Measurements from ENCODE around the gene ZBTB7B. TPM values are rescaled to one million over a fixed set of nuclear protein-coding genes. Genes with fewer than 3 reads are reported as not detected.

ZBTB7B gene
- total and polyA plus RNA-seq, 9 of the 15 experiments (the other 6 are each of a cell fraction or from before 2014, with no cell fraction given) = 0.04 to 46.5 (median 15.2) TPM

GRCh38 chr1:155017041-155017945, 14.7 kb downstream of the ZBTB7B start (continued):
- TF ChIP-seq ATF6 (CRISPR knock-in tag; IDR thresholded peaks at IDR 0.05) (no peak), TEAD1 (CRISPR knock-in tag; IDR thresholded peaks at IDR 0.05) (peak in 1 of 2 experiments; percentile 80; a peak in 2 of 4 replicates), THRAP3 (IDR thresholded peaks at IDR 0.05; ENCODE audit: borderline replicate concordance) (no peak), NCOR1 (IDR thresholded peaks at IDR 0.05) (peak; percentile 67), BRD4 (IDR thresholded peaks at IDR 0.05) (no peak), ZBTB40 (IDR thresholded peaks at IDR 0.05) (no peak), ZBTB40 (CRISPR knock-in tag; IDR thresholded peaks at IDR 0.05) (no peak), ZNF778 (CRISPR knock-in tag; IDR thresholded peaks at IDR 0.05) (no peak), NFYB (IDR thresholded peaks at IDR 0.05; ENCODE audit: extremely low read depth, insufficient read length) (no peak), CC2D1A (IDR thresholded peaks at IDR 0.05) (0 out of 2 replicates have a peak, but pooled peaks have one; percentile 21), ZNF124 (CRISPR knock-in tag; IDR thresholded peaks at IDR 0.05) (no peak), ZNF696 (CRISPR knock-in tag; conservative IDR thresholded peaks at IDR 0.05) (no peak), FOXA1 (IDR thresholded peaks at IDR 0.05; ENCODE audit: borderline replicate concordance) (no peak), ZNF444 (CRISPR knock-in tag; IDR thresholded peaks at IDR 0.05) (no peak), MXI1 (IDR thresholded peaks at IDR 0.05; ENCODE audit: low read depth, low read length) (no peak), CCNT2 (IDR thresholded peaks at IDR 0.05; ENCODE audit: borderline replicate concordance, extremely low read depth, insufficient read length, low read depth, low read length) (peak; percentile 95)

Measured in K562 (cell line).